Neural cell (in vitro differentiated cells): ENCODE measurements around the gene SLC19A1.

ENCODE experiments used
- CTCF ChIP-seq: fragments of 450-650 bp; IDR thresholded peaks from 2 replicates; pipeline ENCODE4 v1.5.1; 2014; ENCODE audit warnings: antibody characterized with exemption, mild to moderate bottlenecking, moderate library complexity; ENCODE audit not compliant: poor library complexity, severe bottlenecking
- EP300 ChIP-seq: fragments of 450-650 bp; conservative IDR thresholded peaks from 2 replicates; pipeline ENCODE4 v1.6.1; 2014; ENCODE audit warnings: antibody characterized with exemption, mild to moderate bottlenecking, moderate library complexity; ENCODE audit not compliant: poor library complexity, severe bottlenecking
- EZH2 ChIP-seq: fragments of 200-600, 300-800 bp; shearing (Covaris generic), sonication (generic); IDR thresholded peaks from 2 replicates; pipeline ENCODE4 v1.6.1; 2014; ENCODE audit warnings: antibody characterized with exemption, low read length, borderline replicate concordance, mild to moderate bottlenecking; ENCODE audit not compliant: insufficient read depth, poor library complexity, severe bottlenecking
- POLR2AphosphoS5 ChIP-seq: IDR thresholded peaks from 2 replicates; pipeline ENCODE4 v1.6.1; 2012
- REST ChIP-seq: IDR thresholded peaks from 2 replicates; pipeline ENCODE4 v1.6.1; 2012; ENCODE audit warnings: borderline replicate concordance
- SMC3 ChIP-seq: fragments of 450-650 bp; conservative IDR thresholded peaks from 2 replicates; pipeline ENCODE4 v1.6.1; 2014; ENCODE audit warnings: antibody characterized with exemption, mild to moderate bottlenecking, moderate library complexity; ENCODE audit not compliant: poor library complexity

GRCh38 chr21:45448283-45448809 lies 93.9 kb downstream of the SLC19A1 start:
- TF ChIP-seq SMC3 (no peak), EZH2 (no peak), CTCF (no peak), REST (no peak), POLR2AphosphoS5 (no peak), EP300 (no peak)
